Stimulated activated CD8-positive, alpha-beta memory T cell treated with anti-CD3 and anti-CD28 coated beads, Interleukin-4, amount 100 ng/mL, for 4 hours (primary cell): ENCODE measurements around the gene NPTN.

ENCODE experiments used
- DNase-seq, 2 donors: peaks; one replicate each; pipeline ENCODE4 v3.0.0-alpha.2; 2020; ENCODE audit warnings: low read depth in 2 of 2, low spot score in 1 of 2

The NPTN gene

GRCh38 chr15:73632670-73633058 lies 525 bp downstream of the NPTN start:
- DNase-seq: no peak

DNA sequence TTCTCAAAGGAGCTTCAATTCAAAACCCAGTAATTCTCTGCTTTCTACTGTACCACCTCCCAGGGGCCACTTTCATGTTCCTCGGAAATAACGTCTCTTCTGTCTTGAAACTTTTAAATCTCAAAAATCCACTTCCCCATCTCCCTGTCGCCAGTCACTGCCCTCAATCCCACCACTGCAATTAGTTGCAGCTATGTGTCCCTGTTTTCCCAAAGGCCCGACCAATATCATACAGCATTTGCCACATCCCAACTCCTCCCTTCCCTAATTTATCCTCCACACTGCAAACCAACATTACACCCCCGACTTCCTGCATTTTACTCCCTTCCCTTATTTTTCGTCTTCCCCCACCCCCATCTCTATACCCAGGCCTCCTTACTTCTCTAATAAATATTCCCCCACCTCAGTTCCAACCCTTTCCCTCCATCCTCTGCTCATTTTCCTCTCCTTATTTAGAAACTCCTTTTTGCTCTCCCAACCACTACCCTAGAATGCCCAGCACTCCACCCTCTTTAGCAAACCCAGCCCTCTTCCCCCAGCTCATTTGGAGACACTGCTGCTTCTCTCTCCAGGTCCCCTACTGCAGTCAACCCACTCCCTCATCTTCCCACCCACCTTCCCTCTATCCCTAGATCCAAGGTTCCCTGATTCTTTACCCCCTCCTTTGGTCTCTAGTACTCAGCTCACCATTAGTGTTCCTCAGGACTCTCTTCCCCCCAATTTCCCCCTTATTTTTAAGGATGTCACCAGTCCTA lies 1.1 kb downstream of the NPTN start:
- no peak for DNase-seq

DNA sequence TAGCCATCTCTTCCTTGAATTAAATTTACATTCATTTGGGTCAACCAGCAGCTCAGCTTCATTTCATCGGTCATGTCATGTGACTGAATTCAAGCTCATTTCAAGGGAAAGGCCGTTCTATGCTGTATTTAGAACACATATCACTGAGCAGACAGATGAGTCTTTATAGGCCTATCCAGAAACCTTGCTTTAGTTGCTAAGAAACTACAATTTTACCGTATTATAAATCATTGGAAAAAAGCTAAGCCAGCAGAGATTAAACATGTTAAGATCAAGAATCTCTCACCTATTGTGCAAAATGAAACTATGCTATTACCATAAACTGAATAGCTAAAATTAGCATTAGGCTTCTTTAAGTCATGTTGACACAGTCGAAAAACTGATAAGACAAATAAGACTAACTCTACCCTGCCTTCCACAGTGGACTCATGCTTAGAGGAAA lies 2.2 kb downstream of the NPTN start:
- DNase-seq: no peak

DNA sequence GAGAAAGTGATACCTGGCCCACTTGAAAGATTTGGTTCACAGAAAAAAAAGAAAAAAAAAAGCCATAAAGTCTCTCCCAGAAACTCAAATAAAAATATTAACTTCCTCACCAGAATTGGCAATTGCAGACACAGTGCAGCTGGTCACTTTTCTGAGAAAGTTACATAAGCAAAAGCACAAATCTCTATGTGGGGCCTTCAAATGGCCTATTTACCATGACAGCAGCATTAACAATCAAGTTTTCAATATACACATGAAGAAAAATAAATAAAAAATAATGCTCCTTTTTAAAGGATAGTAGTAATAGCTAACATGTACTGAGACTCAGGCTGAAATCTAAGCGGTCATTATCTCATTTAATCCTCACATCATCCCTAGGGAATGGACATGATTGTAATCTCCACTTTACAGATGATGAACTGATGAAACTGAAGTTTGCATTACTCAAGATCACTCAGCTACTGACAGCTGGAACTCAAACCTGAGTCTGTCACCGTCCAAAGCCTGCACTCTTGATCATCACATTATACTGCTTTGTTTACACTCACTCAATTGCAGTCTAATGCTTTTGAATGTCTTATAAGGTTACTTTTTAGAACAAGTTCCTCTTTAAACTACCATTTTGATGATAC lies 3.3 kb downstream of the NPTN start:
- no peak for DNase-seq

- DNase-seq: no peak
Measured at GRCh38 chr15:73628976-73629797, 4.0 kb downstream of the NPTN start.

DNA sequence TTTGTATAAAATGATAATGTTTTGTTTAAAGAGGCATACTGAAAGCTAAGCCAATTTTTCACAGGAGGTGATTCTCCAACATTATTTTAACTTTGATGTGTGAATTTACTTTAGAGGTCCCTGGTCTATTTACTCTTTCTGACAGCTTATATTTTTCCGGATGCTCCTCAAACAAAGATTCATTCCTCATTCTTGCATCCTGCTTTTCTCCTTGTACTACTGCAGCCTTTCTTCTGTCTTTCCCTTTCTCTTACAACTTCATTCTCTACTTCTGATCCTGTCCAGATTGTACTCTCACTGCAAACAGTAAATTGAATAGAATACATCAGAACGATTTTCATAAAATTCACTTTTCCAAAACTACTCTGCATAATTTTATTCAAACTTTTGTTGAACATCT lies 5.1 kb downstream of the NPTN start:
- no peak for DNase-seq

- DNase-seq: no peak
Measured at GRCh38 chr15:73626072-73626471, 7.1 kb downstream of the NPTN start.

DNA sequence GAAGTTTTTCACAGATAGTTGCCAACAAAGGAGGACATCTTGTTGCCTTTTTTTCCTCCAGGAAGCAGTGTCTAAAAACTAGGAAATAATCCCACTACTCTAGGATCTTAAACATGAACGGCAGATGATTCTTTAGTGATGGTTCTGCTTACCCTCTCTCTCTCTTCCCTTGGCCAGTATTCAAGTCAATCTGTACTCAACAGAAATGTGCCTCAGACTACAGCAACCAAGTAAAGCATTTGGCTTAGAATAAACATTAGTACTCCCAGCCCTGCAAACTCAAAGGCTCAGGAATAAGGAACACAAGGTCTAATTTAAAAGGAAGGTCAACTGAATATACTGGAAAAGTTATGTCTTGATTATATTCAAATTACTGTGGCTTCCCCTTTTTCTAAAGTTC lies 8.7 kb downstream of the NPTN start:
- DNase-seq: no peak

DNA sequence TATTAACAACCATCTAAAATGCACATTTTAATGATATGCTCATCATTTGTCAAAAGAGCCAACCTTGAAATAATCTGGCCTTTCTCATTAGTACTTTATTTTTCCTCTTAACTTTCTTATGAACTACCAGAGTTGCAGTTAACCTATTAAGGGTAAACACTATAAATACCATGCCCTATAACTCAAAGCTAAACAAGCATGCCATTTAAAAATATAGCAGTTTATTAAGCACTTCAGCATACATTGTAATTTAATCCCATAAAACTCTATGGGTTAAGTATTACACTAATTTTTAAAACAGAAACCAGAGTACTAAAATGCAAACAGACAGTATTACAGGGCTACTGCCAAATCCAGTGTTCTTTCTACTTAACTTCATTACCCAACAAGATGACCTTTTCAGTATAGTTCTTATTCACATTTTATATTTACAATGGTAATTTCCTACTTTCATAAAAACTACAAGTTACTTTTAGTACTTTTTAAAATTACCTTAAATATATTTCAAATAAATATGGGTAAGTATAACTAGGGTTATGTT lies 11.8 kb downstream of the NPTN start:
- no peak for DNase-seq

GRCh38 chr15:73620078-73620477 lies 13.1 kb downstream of the NPTN start:
- no peak for DNase-seq

DNA sequence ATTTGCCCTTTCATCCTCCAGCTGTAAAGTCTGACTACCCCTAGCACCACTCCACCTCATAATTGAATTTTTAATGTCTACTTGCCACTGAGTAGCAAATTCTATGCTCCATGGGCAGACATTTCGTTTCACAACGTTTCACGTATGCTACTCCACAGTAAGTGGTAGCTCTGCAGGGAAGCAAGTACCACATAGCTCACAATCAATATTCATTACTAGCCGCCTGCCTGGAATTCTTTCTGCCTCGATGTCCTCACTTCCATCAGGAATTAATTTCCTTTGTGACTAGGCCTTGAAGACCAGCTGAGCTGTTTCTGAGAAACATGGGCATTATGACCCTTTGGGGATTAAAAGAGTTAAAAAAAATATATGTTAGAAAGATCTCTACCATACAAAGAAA lies 15.3 kb downstream of the NPTN start:
- no peak for DNase-seq

DNA sequence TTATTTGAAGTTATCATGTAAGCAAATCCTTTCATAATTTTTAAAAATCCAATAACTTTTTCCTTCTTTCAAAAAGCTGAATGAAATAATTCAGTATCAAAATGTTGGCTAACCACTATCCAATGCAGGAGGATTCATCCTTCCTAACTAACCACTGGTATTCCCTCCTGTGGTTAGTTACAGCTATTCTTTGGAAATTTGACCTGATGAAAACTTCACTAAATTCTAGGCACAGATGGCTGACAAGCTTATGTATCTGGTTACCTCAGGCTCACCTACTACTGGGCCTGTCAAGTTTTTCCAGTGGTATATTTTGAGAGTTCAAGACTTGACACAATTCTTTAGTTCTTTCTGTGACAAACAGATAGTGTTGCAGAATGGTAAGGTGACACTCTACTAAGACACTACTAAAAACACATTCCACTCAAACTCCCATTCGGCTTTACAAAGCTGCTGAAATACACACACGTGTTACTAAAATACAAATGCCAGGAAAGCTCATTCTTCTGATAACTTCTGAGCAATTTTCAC lies 15.8 kb downstream of the NPTN start:
- no peak for DNase-seq

- DNase-seq: no peak
Measured at GRCh38 chr15:73608941-73609340, 24.2 kb downstream of the NPTN start.

GRCh38 chr15:73608475-73608874 lies 24.7 kb downstream of the NPTN start:
- DNase-seq: no peak

DNA sequence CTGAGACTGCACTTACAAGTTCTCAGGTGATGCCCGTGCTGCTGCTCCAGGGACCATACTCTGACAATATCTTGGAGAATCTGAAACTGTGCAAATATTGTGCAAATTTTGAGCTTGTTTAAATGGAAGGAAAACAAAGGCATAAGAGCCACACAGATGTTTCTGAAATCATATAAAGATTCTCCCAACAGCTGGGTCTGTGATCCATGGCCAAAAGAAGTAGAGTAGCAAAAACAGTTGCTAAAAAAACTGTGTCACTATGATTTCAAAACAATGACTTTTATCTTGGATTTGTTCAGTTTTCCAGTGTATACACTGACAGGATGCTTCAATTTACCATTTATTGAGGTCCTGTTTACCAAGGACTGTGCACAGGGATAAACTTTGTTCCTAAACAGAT lies 25.3 kb downstream of the NPTN start:
- DNase-seq: no peak

GRCh38 chr15:73607405-73607804 lies 25.8 kb downstream of the NPTN start:
- no peak for DNase-seq

DNA sequence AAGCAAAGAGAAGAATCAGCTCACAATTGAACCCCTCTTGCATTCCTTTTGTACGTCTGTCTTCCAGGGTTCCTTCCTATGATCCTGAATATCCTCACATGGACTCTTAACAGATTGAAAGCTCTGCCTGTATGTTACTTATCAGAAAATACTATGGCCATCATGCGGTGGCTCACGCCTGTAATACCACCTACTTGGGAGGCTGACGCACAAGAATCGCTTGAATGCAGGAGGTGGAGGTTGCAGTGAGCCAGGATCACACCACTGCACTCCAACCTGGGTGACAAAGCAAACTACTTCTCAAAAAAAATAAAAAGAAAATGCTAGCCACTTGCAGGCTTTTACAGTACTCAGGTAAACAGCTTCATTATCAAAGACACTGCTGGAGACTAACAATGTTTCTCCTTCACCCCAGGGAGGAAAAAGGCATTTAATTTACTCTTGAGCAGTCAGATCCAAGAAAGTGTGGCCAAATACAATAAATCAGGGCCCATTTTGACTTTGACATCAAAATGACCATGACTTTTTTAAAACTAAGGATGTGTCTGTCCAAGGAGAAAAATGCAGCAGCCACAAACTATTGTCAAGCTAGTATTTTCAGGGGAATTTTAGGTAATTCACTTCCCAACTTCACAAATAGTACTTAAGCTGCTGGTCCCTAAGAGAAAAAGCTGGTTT lies 27.3 kb downstream of the NPTN start:
- no peak for DNase-seq

GRCh38 chr15:73604477-73604876 lies 28.7 kb downstream of the NPTN start:
- DNase-seq: no peak

DNA sequence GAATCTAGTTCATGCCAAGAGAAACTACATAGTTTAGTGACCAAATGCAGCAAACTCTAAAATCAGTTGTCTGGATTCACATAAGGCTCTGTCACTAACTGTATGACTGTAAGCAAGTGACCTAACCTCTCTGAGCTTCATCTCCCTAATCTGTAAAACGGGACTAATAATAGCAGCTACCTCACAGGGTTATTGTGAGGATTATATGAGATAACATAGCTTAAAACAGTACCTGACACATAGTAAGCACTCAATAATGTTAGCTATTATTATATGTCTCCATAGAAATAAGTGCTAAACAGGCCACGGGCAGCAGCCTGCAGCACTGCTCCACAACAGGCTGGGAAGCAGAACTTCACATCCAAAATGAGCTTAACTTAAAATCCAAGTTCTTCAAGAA lies 30.2 kb downstream of the NPTN start:
- DNase-seq: no peak

GRCh38 chr15:73602446-73602843 lies 30.7 kb downstream of the NPTN start:
- no peak for DNase-seq
